Measurements from ENCODE around the gene TBC1D10A. TPM values are rescaled to one million over a fixed set of nuclear protein-coding genes. Genes with fewer than 3 reads are reported as not detected.

Gene TBC1D10A
- total and polyA plus RNA-seq, 2 experiments from 2014 or later, result 15.7 to 39.9 TPM

DNA sequence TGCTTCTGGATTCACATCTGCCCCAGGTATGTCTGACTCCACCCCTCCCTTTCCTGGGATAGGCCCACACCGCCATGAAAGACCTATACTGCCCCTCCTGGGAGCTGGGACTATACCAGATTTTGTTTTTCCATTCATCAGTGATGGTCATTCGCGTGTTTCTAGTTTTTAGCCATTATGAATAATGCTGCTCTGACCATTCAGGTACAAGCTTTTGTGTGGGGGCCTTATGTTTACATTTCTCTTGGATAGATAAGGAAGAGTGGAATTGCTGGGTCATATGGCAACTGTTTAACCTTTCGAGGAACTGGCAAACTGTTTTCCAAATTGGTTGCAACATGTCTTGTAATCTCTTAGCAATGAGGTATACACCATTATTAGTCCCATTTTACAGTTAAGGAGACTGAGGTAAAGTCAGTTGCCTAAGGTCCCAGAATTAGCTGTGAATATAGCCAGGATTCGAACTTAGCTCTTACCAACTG lies 1.2 kb upstream of the TBC1D10A start:
- no peak overlapping the region for H3K4me3 ChIP-seq
- H2AFZ ChIP-seq, result no peak overlapping the region
- H3K9me3 ChIP-seq (ENCODE audit: low read depth), result no peaks in the 10 kb centered on the region
- WGBS (ENCODE audit: low lambda C conversion rate, missing lambda C conversion rate), result 55% methylated on average over 5 of the region's 5 CpGs
- TF ChIP-seq, protein P1, sequence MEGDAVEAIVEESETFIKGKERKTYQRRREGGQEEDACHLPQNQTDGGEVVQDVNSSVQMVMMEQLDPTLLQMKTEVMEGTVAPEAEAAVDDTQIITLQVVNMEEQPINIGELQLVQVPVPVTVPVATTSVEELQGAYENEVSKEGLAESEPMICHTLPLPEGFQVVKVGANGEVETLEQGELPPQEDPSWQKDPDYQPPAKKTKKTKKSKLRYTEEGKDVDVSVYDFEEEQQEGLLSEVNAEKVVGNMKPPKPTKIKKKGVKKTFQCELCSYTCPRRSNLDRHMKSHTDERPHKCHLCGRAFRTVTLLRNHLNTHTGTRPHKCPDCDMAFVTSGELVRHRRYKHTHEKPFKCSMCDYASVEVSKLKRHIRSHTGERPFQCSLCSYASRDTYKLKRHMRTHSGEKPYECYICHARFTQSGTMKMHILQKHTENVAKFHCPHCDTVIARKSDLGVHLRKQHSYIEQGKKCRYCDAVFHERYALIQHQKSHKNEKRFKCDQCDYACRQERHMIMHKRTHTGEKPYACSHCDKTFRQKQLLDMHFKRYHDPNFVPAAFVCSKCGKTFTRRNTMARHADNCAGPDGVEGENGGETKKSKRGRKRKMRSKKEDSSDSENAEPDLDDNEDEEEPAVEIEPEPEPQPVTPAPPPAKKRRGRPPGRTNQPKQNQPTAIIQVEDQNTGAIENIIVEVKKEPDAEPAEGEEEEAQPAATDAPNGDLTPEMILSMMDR (IDR thresholded peaks at IDR 0.05; ENCODE audit: poor library complexity), result peak; percentile 24
- no peak for TF ChIP-seq EZH2 (IDR thresholded peaks at IDR 0.05; ENCODE audit: borderline replicate concordance)
- no peaks in the 10 kb centered on the region for H3K27me3 ChIP-seq
- DNase-seq (ENCODE audit: low spot score), result peak; percentile 64
- H3K4me1 ChIP-seq (ENCODE audit: insufficient read depth), result peaks cover 27% of the 10 kb centered on the region
- H3K36me3 ChIP-seq (replicated peaks; ENCODE audit: insufficient read depth, low read depth), result no peaks in the 10 kb centered on the region
- H3K9me2 ChIP-seq (replicated peaks; ENCODE audit: insufficient read depth), result no peaks in the 10 kb centered on the region
- H3K4me2 ChIP-seq, result peak overlapping the region; percentile 77
- peaks cover 30% of the 10 kb centered on the region for H3K79me2 ChIP-seq
- H4K20me1 ChIP-seq (ENCODE audit: insufficient read depth, poor library complexity, severe bottlenecking), result peaks cover 4% of the 10 kb centered on the region
- peak overlapping the region; percentile 91 for H3K27ac ChIP-seq

DNA sequence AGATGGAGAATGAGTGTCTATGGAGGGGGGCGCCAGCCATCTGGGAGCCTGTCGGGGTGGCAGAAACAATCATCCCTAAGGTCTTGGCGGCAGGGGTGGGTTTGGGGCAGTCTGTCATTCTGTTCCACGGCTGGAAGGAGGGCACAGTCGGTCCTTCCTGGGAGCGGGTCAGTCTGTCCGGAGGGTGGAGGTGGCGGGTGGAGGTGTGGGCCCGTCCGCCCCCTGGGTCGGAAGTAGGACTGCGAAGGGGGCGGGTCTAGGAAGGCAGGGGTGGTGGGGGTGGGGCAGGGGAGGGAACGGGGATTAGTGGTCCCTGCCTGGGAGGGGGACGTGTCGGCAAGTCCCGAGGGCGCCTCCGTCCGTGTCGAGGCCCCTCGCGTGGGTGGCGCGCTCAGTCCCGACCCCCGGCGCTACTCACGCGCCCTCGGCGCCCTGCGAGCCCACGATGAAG lies 461 bp downstream of the TBC1D10A start:
- peaks cover 46% of the 10 kb centered on the region for H3K79me2 ChIP-seq
- H3K36me3 ChIP-seq (replicated peaks; ENCODE audit: insufficient read depth, low read depth), result no peaks in the 10 kb centered on the region
- no peaks in the 10 kb centered on the region for H3K9me3 ChIP-seq (ENCODE audit: low read depth)
- H3K9me2 ChIP-seq (replicated peaks; ENCODE audit: insufficient read depth), result no peaks in the 10 kb centered on the region
- H3K4me2 ChIP-seq, result peak overlapping the region; percentile 97
- peaks cover 7% of the 10 kb centered on the region for H4K20me1 ChIP-seq (ENCODE audit: insufficient read depth, poor library complexity, severe bottlenecking)
- peak; percentile 69 for DNase-seq (ENCODE audit: low spot score)
- WGBS (ENCODE audit: low lambda C conversion rate, missing lambda C conversion rate), result 0% methylated on average over 6 of the region's 34 CpGs
- TF ChIP-seq EZH2 (IDR thresholded peaks at IDR 0.05; ENCODE audit: borderline replicate concordance), result no peak
- peaks cover 27% of the 10 kb centered on the region for H3K4me1 ChIP-seq (ENCODE audit: insufficient read depth)
- peak overlapping the region; percentile 83 for H3K4me3 ChIP-seq
- no peaks in the 10 kb centered on the region for H3K27me3 ChIP-seq
- peak overlapping the region; percentile 94 for H3K27ac ChIP-seq
- H2AFZ ChIP-seq, result peak overlapping the region; percentile 46

DNA sequence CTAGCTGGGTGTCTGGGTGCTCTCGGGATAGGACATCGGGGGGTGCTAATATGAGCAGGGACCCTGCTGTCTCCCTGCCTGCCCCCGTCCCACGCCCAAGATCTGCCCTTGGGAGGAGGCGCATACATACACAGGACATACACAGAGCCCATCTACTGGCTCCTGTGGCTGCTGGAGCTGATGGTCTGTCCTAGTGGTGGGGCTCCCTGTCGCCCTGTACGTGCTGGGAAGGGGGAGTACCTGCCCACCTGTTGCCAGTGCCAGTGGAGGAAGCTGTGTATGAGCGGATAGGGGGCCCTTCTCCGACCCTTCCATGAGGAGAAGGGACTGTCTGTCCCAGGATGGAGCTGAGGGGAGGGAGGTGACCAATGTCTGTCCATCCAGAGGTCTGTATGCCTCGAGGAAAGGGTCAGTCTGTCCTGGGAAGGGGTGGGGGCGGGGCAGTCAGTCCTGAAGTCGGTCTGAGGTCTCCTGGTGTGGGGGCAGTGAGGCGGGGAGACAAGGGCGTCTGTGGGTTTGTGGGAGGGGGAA lies 952 bp downstream of the TBC1D10A start:
- Histone ChIP-seq H2AFZ (no peak overlapping the region), H3K4me2 (peak overlapping the region; percentile 97), H3K4me3 (peak overlapping the region; percentile 83), H3K27ac (peak overlapping the region; percentile 94), H3K79me2 (peaks cover 51% of the 10 kb centered on the region), H3K36me3 (replicated peaks; ENCODE audit: insufficient read depth, low read depth) (no peaks in the 10 kb centered on the region), H3K4me1 (ENCODE audit: insufficient read depth) (peaks cover 27% of the 10 kb centered on the region), H4K20me1 (ENCODE audit: insufficient read depth, poor library complexity, severe bottlenecking) (peaks cover 11% of the 10 kb centered on the region), H3K9me3 (ENCODE audit: low read depth) (no peaks in the 10 kb centered on the region), H3K27me3 (no peaks in the 10 kb centered on the region), H3K9me2 (replicated peaks; ENCODE audit: insufficient read depth) (no peaks in the 10 kb centered on the region)
- no peak for DNase-seq (ENCODE audit: low spot score)
- WGBS (ENCODE audit: low lambda C conversion rate, missing lambda C conversion rate), result 67% methylated on average over 10 of the region's 14 CpGs
- TF ChIP-seq EZH2 (IDR thresholded peaks at IDR 0.05; ENCODE audit: borderline replicate concordance) (no peak), EZH2phosphoT487 (IDR thresholded peaks at IDR 0.05; ENCODE audit: low read depth, severe bottlenecking, unreplicated experiment) (no peak)
- TF ChIP-seq, protein P1 (IDR thresholded peaks at IDR 0.05; ENCODE audit: poor library complexity), result no peak

DNA sequence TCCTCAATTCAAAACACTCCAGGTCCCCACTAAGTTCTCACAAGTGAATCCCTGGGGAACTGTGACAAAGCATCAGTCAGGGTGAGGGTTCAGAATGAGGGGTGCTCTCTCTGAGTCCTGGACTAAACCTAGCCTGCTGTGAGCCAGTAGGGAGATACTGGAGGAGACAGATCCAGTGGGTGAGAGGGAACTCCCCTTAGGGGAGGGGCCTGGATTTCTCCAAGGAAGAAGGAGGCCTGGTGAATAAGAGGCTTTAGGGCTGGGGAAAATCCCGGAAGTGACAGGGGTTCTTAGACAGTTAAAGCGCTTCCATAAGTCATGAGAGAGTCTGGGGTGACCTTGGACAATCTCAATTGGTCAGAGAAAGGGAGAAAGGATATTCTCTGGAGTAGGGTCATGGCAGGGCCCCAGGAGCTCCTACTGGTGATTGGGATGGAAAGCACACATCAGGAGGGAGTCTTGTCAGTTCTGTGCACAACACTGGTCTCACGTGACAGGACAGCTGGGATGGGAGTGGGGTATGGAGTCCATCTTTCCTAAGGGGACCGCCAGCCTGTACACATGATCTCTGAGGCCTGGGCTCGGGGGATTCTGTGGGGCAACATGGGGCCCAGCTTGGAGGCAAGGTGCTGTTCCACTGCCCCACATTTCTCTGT lies 1.5 kb downstream of the TBC1D10A start:
- H3K9me3 ChIP-seq (ENCODE audit: low read depth), result no peaks in the 10 kb centered on the region
- no peaks in the 10 kb centered on the region for H3K36me3 ChIP-seq (replicated peaks; ENCODE audit: insufficient read depth, low read depth)
- H3K27me3 ChIP-seq, result no peaks in the 10 kb centered on the region
- WGBS (ENCODE audit: low lambda C conversion rate, missing lambda C conversion rate), result 53% methylated on average over 5 of the region's 5 CpGs
- peak overlapping the region; percentile 94 for H3K27ac ChIP-seq
- peak; percentile 91 for DNase-seq (ENCODE audit: low spot score)
- peaks cover 27% of the 10 kb centered on the region for H3K4me1 ChIP-seq (ENCODE audit: insufficient read depth)
- peaks cover 57% of the 10 kb centered on the region for H3K79me2 ChIP-seq
- H3K4me3 ChIP-seq, result peak overlapping the region; percentile 83
- H4K20me1 ChIP-seq (ENCODE audit: insufficient read depth, poor library complexity, severe bottlenecking), result peaks cover 16% of the 10 kb centered on the region
- no peaks in the 10 kb centered on the region for H3K9me2 ChIP-seq (replicated peaks; ENCODE audit: insufficient read depth)
- H3K4me2 ChIP-seq, result peak overlapping the region; percentile 97
- no peak overlapping the region for H2AFZ ChIP-seq
- TF ChIP-seq, protein P1 (IDR thresholded peaks at IDR 0.05; ENCODE audit: poor library complexity), result no peak
- TF ChIP-seq EZH2phosphoT487 (IDR thresholded peaks at IDR 0.05; ENCODE audit: low read depth, severe bottlenecking, unreplicated experiment), result no peak
- no peak for TF ChIP-seq EZH2 (IDR thresholded peaks at IDR 0.05; ENCODE audit: borderline replicate concordance)
